Activated CD8-positive, alpha-beta memory T cell treated with anti-CD3 and anti-CD28 coated beads, Interleukin-2, amount 50 U/mL, for 48 hours (primary cell): Measurements from ENCODE around the gene BAZ1A.
"Not testable (repeated sequence)": the region's sequence is repeated elsewhere in the genome, so short reads cannot be mapped to it uniquely, and the experiment has no call there.

Experiments used
- DNase-seq: peaks from one replicate; pipeline ENCODE4 v3.0.0-alpha.2; 2020

BAZ1A gene

DNA sequence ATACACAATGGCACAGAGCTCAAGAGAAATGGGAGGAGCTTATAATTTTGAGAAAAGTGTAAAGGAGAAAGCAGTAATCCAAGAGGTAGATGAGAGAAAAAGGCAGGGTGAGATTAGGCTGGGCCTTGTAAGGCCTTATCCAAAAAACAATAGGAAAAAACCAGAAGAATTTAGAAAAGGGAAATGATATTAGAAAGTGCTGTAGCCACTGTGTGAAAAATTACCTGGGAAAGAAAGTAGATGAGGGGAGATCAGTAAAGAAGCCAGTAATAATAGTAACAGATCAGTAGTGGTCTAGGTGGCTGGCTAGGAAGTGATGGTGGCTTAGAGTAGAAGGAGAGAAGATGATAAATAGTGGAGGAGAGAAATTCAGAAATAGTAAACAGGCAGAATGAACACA is 94.5 kb downstream of the BAZ1A start:
- no peak for DNase-seq

DNA sequence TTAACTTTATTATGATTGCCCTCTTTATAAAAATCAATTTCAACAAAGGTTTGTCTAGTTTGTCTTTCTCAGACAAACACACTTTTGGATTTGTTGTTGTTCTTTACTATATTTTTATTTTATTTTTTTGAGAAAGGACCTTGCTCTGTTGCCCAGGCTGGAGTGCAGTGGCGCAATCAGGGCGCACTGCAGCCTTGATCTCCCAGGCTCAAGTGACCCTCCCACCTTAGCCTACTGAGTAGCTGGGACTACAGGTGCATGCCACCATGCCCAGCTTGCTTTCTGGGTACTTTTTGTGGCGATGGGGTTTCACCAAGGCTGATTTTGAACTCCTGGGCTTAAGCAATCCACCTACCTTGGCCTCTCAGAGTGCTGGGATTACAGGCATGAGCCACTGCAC is 96.4 kb downstream of the BAZ1A start:
- DNase-seq = no peak

DNA sequence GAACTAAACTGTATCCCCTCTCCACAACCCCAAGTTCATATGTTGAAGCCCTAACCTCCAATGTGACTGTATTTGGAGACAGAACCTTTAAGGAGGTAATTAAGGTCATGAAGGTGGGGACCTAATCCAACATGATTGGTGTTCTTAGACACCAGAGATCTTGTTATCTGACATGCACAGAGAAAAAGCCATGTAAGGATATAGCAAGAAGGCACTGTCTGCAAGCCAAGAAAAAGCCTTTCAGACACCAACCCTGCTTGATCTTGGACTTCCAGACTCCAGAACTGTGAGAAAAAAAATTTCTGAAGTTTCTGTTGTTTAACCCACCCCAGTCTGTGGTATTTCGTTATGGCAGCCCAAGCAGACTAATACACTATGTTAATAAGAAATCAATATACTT is 98.5 kb downstream of the BAZ1A start:
- DNase-seq = no peak

DNA sequence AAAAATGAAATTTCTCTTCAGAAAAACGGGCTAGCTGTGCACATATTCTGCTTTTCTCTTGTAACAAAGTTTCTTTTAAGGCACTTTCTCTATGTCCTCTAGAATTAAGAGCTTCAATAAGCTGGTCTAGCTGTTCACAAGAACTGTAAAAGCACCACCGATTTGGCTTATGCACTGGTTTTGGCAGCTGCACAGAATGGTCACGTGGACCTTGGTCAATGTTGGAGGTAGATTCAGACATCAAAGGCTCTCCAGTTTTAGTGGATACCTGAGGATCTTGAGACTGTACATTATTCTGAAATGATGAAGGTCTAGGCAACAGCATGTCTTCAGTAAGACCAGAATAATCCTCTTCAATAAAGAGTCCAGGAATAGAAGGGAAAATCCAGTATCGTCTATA is 99.2 kb downstream of the BAZ1A start:
- DNase-seq = no peak

DNA sequence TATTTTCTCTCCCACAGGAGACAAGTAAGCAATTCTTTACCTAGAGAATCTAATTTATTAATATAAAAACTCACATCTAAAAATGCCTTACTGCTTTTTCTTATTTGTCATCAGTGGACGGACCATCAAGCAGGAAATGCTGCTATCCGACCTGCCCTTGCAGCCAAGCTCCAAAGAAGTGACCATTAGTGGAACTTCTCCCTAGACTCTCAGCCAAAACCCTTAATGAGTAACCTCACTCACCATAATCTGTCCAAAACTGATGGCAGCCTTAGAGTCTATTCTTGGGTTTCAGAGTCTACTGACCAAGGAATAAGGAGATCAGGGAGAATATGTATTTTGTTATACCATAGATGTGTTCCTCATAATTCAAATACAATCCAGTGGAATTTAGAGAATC is 99.8 kb downstream of the BAZ1A start:
- no peak for DNase-seq

DNA sequence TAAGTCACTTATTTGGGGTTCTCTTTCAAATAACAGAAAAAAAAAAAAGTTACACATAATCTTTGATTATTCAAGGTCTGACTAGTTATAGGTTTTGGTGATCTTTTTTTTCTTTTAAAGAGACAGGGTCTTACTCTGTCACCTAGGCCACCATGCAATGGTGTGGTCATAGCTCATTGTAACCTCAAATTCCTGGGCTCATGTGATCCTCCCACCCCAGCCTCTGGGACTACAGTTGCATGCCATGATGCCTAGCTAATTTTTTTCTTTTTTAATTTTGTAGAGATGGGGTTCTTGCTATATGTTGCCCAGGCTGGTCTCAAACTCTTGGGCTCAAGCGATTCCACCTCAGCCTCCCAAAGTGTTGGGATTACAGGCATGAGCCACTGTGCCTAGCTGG is 104.3 kb downstream of the BAZ1A start:
- no peak for DNase-seq

DNA sequence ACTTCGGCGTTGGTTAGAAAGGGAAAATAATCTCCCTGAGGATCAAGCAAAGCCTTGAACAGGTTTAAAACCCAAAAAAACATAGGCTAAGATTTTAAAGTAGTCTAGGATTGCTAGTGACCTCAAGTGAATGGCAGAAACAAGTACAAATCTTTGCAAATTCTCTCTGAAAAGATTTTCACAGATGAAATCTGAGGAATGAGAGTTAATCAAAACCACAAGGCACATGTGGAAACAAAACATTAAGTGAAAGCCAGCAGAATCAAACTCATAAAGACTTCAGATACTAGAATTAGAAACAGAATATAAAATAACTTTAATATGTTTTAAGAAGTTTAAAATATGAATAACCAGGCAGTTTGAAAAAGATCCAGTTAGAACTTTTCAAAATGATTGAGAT is 108.6 kb downstream of the BAZ1A start:
- no peak for DNase-seq

DNA sequence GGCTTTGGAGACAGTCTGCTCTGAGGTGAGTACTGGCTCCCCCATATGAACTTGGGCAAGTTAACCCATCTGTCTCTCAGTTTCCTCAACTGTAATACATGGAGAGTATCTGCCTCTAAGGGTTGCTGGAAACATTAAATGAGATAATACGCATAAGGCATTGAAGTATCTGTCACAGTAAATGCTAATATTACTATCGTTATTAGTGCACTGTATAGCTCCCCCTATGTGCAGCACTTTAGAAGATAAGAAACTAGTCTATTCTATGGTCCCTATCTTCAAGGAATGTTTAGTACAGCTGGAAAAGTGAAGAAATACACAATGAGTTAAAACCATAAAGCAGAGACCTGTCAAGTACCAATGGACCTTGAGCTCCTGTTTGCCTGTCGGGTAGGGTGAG is 109.1 kb downstream of the BAZ1A start:
- no peak for DNase-seq

DNA sequence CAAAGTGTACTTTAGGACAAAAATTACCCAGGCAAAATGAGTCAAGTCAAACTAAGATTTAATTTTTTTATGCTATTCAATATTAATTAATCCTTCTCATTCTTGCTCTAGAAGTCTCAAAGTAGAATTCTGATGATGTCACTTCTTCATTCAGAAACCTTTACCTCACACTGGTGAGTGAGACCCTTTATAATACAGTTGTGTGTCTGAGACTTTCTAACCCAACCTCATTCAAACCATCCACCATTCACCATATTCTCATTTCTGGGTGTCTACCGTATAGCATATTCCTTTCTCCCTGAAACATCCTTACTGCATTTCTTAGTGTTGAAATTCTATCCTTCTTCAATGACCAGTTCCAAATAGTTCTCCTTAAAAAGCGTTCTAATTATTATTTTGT is 119.9 kb downstream of the BAZ1A start:
- no peak for DNase-seq

DNA sequence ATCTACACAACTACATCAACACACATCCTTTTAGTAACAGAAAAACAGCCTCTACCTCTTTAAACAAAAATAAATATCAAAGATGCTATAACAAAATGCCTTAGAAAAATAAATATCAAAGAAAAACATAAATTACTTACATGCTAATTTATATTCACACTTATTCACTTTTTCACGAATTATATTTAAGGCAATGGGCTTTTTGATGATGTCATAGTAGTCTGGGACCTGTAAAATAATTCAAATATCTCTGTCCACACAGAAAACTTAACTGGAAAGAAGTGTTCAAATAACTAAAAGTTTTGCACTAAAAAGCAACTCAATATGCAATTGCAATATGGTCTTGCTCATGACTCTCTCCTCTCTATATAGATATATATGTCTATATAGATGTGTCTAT is 120.5 kb downstream of the BAZ1A start:
- no peak for DNase-seq

DNA sequence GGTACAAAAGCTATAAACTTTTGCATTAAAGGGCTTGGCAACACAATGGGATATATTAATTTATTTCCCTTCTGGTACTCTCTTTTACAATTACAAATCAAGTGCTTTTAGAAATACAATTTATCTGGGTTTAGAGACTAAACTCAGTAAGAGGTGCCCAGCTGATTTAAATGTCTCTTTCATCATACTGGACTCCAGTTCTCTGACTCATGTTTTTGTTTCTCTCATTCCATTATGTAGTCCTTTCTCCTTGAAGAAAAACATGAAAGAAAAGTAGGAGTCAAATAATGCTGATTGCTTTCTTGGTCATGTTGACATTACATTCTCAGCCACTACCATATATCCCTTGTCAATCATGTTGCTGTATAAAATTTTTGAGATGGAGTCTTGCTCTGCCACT is 124.5 kb downstream of the BAZ1A start:
- no peak for DNase-seq

DNA sequence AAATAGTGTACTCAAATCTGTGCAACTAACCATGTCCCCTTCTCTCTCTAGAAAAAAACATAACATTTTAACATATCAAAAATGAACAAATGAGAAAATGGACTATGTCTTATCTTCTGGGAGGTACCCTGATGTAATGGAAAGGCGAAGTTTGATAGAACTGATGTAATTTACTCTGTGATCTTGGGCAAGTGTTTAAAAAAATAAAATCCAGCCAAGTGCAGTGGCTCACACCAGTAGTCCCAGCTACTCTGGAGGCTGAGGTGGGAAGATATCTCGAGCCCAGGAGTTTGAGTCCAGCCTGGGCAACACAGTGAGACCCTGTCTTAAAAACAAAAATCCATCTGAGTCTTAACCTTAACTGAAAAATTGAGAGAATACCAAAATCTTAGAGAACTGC is 124.9 kb downstream of the BAZ1A start:
- DNase-seq = no peak

DNA sequence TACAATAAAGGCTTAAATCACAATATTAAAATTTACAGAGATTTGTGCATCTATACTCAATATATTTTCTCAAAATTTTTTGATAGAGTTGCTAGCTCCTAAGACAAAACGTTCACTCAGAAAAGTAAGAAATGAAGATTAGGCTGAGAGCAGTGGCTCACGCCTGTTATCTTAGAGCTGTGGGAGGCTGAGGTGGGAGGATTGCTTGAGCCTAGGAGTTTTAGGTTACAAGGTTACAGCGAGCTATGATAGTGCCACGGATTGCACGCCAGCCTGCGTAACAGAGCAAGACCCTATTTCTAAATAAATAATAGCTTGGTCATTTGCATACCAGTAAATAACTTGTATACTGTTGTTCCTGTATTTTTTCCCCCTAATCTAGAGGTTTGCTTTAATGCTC is 125.8 kb downstream of the BAZ1A start:
- DNase-seq = no peak

DNA sequence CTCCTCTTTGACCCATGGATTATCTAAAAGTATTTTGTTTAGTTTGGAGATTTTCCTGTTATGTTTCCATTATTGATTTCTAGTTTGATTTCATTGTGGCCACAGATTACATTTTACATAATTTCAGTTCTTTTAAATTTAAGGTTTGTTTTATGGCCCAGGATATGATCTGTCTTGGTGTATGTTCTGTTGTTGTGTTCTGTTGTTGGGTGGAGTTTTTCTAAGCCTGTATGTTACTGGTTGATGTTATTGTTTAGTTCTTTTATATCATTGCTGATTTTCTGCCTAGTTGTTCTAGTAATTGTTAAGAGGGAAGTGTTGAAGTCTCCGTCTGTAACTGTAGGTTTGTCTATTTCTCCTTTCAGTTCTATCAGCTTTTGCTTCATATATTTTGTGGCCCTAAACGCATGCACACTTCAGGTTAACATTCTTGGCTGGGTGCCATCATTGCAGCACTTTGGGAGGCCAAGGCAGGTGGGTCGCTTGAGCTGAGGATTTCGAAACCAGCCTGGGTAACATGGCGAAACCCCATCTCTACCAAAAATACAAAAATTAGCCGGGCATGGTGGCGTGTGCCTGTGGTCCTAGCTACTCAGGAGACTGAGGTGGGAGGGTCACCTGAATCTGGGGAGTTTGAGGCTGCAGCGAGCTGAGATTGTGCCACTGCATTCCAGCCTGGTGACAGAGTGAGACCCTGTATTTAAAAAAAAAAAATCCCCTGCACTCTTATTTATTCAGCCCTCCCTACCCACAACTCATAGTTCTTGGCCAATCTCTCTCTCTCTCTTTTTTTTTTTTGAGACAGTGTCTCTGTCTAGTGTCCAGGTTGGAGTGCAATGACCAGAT is 132.7 kb downstream of the BAZ1A start:
- DNase-seq = no peak

DNA sequence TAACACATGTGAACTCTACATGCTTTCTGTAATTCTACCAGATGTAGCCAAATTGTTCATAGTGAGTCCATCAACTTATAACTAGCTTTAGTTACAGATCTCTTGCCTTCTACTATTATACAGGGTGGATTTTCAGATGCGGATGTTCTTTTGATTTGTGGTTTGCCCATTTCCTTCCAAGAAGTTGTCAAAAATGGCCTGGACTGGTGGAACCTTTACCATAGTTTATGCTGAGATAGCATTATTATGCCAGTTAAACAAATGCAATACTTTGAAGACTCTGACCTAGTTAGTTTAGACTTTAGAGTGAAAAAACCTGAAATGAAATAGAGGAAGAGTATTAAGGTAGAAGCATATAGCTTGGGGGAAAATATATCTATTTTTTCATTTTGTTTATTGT is 133.3 kb downstream of the BAZ1A start:
- DNase-seq = no peak

DNA sequence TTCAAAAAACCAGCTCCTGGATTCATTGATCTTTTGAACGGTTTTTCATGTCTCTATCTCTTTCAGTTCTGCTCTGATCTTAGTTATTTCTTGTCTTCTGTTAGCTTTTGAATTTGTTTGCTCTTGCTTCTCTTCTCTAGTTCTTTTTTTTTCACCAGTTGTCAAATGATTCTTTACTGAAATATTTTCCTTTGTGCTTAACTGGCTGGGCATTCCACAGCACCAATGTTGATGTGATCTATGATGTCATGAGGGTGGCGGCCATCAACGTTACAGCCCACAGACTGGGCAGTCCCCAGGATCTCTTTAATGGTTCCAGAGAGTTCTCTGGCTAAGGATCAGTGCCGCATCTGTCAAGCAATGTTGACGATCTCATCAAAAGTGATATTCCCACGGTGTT is 135.0 kb downstream of the BAZ1A start:
- DNase-seq = not testable (repeated sequence)

DNA sequence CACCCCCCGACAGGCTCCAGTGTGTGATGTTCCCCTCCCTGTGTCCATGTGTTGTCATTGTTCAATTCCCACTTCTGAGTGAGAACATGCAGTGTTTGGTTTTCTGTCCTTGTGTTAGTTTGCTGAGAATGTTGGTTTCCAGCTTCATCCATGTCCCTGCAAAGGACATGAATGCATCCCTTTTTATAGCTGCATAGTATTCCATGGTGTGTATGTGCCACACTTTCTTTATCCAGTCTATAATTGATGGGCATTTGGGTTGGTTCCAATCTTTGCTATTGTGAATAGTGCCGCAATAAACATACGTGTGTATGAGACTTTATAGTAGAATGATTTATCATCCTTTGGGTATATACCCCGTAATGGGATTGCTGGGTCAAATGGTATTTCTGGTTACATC is 138.1 kb downstream of the BAZ1A start:
- DNase-seq = not testable (repeated sequence)

DNA sequence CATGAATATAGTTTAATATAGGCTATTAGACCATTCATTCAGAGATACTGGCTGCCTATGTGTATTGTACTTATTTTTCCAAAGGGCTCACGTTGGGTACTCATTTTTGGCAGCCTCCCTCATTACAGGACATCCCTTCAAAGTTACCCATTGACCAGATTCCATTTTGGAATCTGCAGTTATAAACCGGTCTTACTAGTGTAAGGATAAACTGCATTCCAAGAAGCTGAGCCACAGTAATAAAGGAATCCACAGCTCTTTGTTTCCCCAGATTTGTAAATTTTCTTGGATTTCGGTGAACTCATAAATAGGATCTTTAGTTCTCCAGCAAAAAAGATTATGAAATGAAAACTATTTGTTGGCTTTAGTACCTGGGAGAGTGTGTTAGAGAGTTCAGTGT is 141.9 kb downstream of the BAZ1A start:
- DNase-seq = no peak

DNA sequence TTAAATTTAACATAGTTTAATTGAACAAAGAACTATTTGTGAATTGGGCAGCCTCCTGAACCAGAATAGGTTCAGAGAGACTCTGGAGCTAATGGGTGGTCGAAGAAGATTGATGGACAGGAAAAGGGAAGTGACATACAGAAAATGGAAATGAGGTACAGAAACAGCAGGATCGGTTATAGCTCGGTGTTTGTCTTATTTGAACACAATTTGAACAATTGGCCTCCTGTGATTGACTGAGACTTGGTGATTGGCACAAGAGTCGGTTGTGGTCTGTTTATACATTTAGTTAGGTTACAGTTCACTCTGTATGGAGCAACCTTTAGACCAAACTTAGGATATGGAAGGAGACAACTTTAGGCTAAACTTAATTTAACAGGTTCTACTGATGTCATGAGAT is 142.4 kb downstream of the BAZ1A start:
- DNase-seq = no peak

DNA sequence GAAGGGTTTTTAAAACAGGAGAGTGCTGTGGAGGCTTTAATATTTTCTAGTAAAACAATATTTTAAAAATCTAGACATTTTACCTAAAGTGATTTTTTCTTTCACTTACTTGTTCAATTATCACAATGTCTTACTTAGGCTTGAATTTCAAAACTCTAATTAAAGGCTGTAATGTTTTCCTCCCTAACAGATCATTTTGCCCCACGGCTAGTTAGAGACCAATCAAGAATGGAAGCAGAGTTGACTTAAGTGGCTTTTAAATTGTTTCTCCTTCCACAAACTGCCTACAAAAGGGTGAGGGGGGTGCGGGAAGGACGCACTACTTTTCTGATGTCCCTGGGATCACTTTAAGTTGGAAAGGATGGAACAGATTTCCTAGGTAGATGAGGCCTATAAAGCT is 151.3 kb downstream of the BAZ1A start:
- no peak for DNase-seq

DNA sequence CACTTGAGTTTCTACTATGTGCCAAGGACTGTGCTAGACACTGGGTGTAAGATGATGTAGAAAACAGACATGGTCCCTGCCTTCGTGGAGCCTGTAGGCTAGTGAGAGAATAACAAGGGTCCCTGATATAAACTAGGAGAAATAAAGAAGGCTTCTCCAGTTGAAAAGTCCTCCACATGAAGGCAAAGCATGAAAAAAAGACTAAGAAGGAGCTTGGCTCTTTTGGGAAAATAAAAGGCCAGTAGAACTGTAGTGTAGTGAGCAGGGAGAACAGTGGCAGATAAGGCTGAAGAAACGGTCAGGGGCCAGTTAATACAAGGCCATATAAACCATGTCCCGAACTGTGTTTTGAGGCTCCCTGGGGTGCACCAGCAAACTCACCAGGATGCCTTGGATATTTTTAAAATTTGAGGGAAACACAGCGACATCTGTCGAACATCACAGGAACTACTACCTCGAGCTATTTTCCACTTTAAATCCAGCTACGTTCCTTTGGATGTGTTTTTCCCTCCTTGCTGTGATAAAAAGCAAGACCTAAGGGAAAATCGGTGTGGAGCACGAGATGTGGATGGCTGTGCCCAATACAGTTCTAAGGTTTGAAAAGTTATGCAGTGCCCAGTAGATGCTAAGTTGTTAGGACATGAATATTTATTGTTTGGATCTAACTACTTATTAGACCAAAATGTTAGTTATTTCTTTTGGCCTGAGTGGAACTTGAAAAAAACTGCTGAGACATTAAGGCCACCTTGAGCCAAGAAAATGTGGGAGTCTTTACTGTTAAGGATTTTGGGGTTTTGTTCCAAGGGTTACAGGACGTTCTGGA is 152.2 kb downstream of the BAZ1A start:
- no peak for DNase-seq

DNA sequence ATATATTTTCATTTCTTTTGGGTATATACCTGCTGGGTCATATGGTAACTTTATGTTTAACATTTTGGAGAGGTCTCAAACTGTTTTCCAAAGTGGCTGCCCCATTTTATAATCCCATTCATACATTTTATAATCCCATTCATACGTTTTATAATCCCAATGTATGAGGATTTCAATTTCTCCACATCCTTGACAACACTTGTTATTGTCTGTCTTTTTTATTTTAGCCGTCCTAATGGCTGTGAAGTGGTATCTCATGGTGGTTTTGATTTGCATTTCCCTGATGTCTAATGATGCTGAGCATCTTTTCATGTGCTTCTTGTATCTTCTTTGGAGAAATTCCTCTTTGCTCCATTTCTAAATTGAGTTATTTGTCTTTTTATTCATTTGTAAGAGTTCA is 154.0 kb downstream of the BAZ1A start:
- no peak for DNase-seq

DNA sequence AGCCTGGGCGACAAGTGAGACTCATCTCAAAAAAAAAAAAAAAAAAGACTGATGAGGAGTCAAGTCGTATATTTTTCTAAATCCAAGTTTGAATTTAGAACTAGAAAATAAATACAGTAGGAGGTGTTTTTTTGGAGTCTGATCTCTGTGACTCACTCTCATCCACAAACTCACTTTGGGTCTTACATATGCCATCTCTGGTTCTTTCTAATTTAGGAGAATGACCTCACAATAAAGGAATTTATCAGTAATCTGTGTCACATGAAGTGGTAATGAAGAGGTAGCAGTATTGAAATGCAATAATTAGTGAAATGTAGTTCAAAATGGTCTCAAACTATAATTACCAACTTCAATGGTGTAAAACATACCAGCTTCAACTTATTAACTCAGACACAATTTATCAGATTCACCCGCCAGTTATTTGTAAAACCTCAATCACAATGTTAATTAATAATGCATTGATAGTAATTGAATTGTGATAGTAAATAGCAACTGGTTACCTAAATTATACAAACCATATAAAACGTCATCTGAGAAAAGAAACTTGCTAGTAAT is 156.3 kb downstream of the BAZ1A start:
- no peak for DNase-seq
